HepG2 (cell line): ENCODE measurements around the gene PROM2. TPM values are rescaled to one million over a fixed set of nuclear protein-coding genes. Genes with fewer than 3 reads are reported as not detected.

ENCODE experiments used
- ATAC-seq: fragments of 200-7000 bp; cut with Tn5 transposase; 3 replicates; pipeline ENCODE4 v1.9.1; 2020; ENCODE audit warnings: mild to moderate bottlenecking, moderate library complexity
- BruUV-seq: library from RNA; stranded (reverse); fragments of 400-500 nt; replicated peaks from 2 replicates; lab custom pipeline; 2021; lab: Mats Ljungman, UMichigan
- CTCF ChIA-PET: fragments of 300-600 bp; formaldehyde crosslinking; extraction: SDS; loops from one replicate; lab custom pipeline; 2021; ENCODE audit warnings: low total read pairs, inconsistent platforms, low intra/inter-chr PET ratio; lab: Yijun Ruan, JAX
- POLR2A ChIA-PET: fragments of 350-600 bp; sonication (Branson Sonifier 250); formaldehyde crosslinking; loops from one replicate; lab custom pipeline; 2020; ENCODE audit warnings: antibody characterized with exemption, inconsistent platforms; lab: Yijun Ruan, JAX
- DNase-seq: peaks from one replicate; pipeline ENCODE4 v3.0.0-alpha.2; 2015; ENCODE audit warnings: low spot score
- FAIRE-seq: peaks from 3 replicates; lab custom pipeline; 2011; peaks lifted over from hg19 to GRCh38; lab: Jason Lieb, UNC
- H2AFZ ChIP-seq: one replicate; pipeline ENCODE4 v1.6.1; 2011; ENCODE audit warnings: low read length, inconsistent platforms
- H3K27ac ChIP-seq: fragments of 300-600 bp; 3 replicates; pipeline ENCODE4 v1.8.0; 2011; ENCODE audit warnings: mixed run types, mild to moderate bottlenecking, mixed read lengths, low read length, inconsistent platforms; ENCODE audit not compliant: insufficient read depth; ENCODE audit errors: extremely low read length
- H3K27me3 ChIP-seq, 2 experiments: fragments of 200-600 bp in 1 of 2; 2 replicates in 1 of 2; 3 replicates in 1 of 2; pipeline versions ENCODE4 v1.6.0 to v1.8.0; 2011; ENCODE audit warnings: low read length in 2 of 2, mild to moderate bottlenecking in 2 of 2, moderate library complexity in 2 of 2, inconsistent platforms in 1 of 2; ENCODE audit not compliant: insufficient read depth in 2 of 2, control insufficient read depth in 1 of 2
- H3K36me3 ChIP-seq, 2 experiments: fragments of 200-600 bp in 1 of 2; replicated peaks in 1 of 2; 2 replicates in 1 of 2; 3 replicates in 1 of 2; pipeline versions ENCODE4 v1.5.1 to v1.8.0; 2011; ENCODE audit warnings: low read length in 2 of 2, inconsistent platforms in 1 of 2; ENCODE audit not compliant: insufficient read depth in 2 of 2, control insufficient read depth in 1 of 2
- H3K4me1 ChIP-seq: 2 replicates; pipeline ENCODE4 v1.5.1; 2012; ENCODE audit warnings: low read length, inconsistent platforms; ENCODE audit not compliant: insufficient read depth
- H3K4me2 ChIP-seq: 2 replicates; pipeline ENCODE4 v1.6.0; 2011; ENCODE audit warnings: low read depth, low read length, inconsistent platforms
- H3K4me3 ChIP-seq, 3 experiments: fragments of 200-600 bp in 1 of 3; sonication (generic), shearing (Covaris generic) in 1 of 3; replicated peaks in 1 of 3; 2 replicates each; pipeline ENCODE4 v1.5.1; 2011 to 2016; ENCODE audit warnings: low read length in 3 of 3, inconsistent platforms in 2 of 3, low read depth in 2 of 3, mild to moderate bottlenecking in 2 of 3, control low read depth in 1 of 3, mixed read lengths in 1 of 3; ENCODE audit not compliant: insufficient read depth in 1 of 3
- H3K79me2 ChIP-seq: one replicate; pipeline ENCODE4 v1.6.1; 2011; ENCODE audit warnings: low read length, inconsistent platforms; ENCODE audit not compliant: insufficient read depth
- H3K9ac ChIP-seq: 2 replicates; pipeline ENCODE4 v1.6.0; 2011; ENCODE audit warnings: mild to moderate bottlenecking, low read depth, low read length, inconsistent platforms; ENCODE audit not compliant: insufficient read depth
- H3K9me3 ChIP-seq: 2 replicates; pipeline ENCODE4 v1.5.1; 2012; ENCODE audit warnings: mild to moderate bottlenecking, low read length
- H4K20me1 ChIP-seq: 2 replicates; pipeline ENCODE4 v1.6.0; 2011; ENCODE audit warnings: inconsistent platforms, mild to moderate bottlenecking, low read length, moderate library complexity; ENCODE audit not compliant: insufficient read depth
- HNRNPH1 ChIP-seq: fragments of 200-400 bp; formaldehyde crosslinking; optimal IDR thresholded peaks from 2 replicates; pipeline ENCODE3; 2017; ENCODE audit warnings: mild to moderate bottlenecking, low read depth, low read length
- HNRNPLL ChIP-seq: fragments of 200-400 bp; formaldehyde crosslinking; IDR thresholded peaks from 2 replicates; pipeline ENCODE4 v1.6.1; 2017; ENCODE audit warnings: mild to moderate bottlenecking, low read depth, low read length; ENCODE audit not compliant: poor library complexity, severe bottlenecking
- POLR2AphosphoS5 ChIP-seq: IDR thresholded peaks from 2 replicates; pipeline ENCODE4 v1.6.1; 2012; ENCODE audit warnings: low read depth, low read length
- RFX3 ChIP-seq: IDR thresholded peaks from 2 replicates; pipeline ENCODE4 v1.6.1; 2016; ENCODE audit warnings: missing biosample characterization, missing genetic modification reagents
- RFX5 ChIP-seq: IDR thresholded peaks from 2 replicates; pipeline ENCODE4 v1.6.1; 2011; ENCODE audit warnings: low read depth, low read length, improper control_type of control experiment
- RNF2 ChIP-seq: fragments of 450-650 bp; conservative IDR thresholded peaks from 2 replicates; pipeline ENCODE4 v1.6.1; 2016; ENCODE audit warnings: low read depth
- SUZ12 ChIP-seq: fragments of 150-350 bp; IDR thresholded peaks from 2 replicates; pipeline ENCODE4 v1.6.1; 2014; ENCODE audit warnings: low read depth, low read length
- ZNF232 ChIP-seq: sonication (generic); formaldehyde crosslinking; IDR thresholded peaks from 2 replicates; pipeline ENCODE4 v1.4.0; 2020; ENCODE audit warnings: missing genetic modification reagents, borderline replicate concordance
- ZNF432 ChIP-seq: sonication (generic); formaldehyde crosslinking; IDR thresholded peaks from 2 replicates; pipeline ENCODE4 v1.5.0; 2020; ENCODE audit warnings: missing genetic modification reagents, mild to moderate bottlenecking, borderline replicate concordance
- ZNF562 ChIP-seq: sonication (generic); formaldehyde crosslinking; IDR thresholded peaks from 2 replicates; pipeline ENCODE4 v1.8.0; 2022; ENCODE audit warnings: missing genetic modification reagents, borderline replicate concordance
- ZNF674 ChIP-seq: sonication (generic); formaldehyde crosslinking; IDR thresholded peaks from 2 replicates; pipeline ENCODE4 v1.5.0; 2020; ENCODE audit warnings: low read depth, mild to moderate bottlenecking, missing genetic modification reagents
- ZNF883 ChIP-seq: sonication (generic); formaldehyde crosslinking; IDR thresholded peaks from 2 replicates; pipeline ENCODE4 v1.5.1; 2020; ENCODE audit warnings: mild to moderate bottlenecking, missing genetic modification reagents; ENCODE audit errors: not compliant biosample characterization
- ZSCAN29 ChIP-seq: sonication (generic); formaldehyde crosslinking; conservative IDR thresholded peaks from 2 replicates; pipeline ENCODE4 v1.4.0; 2020; ENCODE audit warnings: mild to moderate bottlenecking, missing genetic modification reagents
- WGBS: methylation state at CpG from one replicate; pipeline ENCODE4 v1.1.6; 2017; ENCODE audit warnings: low lambda C conversion rate; 5-methylcytosine and 5-hydroxymethylcytosine counted together
- in situ Hi-C: cut with HindIII; loops from 2 replicates; pipeline ENCODE4 v1.10.0; 2017; ENCODE audit warnings: low pct_unique_long_range_greater_than_20kb; ENCODE audit not compliant: extremely low pct_ligation_motif_present
- intact Hi-C: fragments of 100-400 bp; cut with micrococcal nuclease; formaldehyde crosslinking; loops from one replicate; pipeline ENCODE4 v1.10.0; 2022; ENCODE audit not compliant: unreplicated experiment
- polyA plus RNA-seq, 8 experiments: library from polyadenylated mRNA; depleted of rRNA in 3 of 8; stranded (reverse) in 7 of 8; unstranded in 1 of 8; fragments of >200 nt; fragmentation: Illumina TruSeq in 4 of 8; extraction: Trizol in 4 of 8; gene quantifications; 2 replicates each; pipeline versions ENCODE4 v1.2.1 to v1.2.3, GENCODE V29; 2011 to 2016; ENCODE audit warnings: low read depth in 4 of 8, missing spikeins in 1 of 8, mixed read lengths in 1 of 8; ENCODE audit not compliant: insufficient read depth in 1 of 8
- total RNA-seq, 5 experiments: library from RNA; depleted of rRNA; stranded (reverse); fragments of >200 nt; fragmentation: Illumina TruSeq; extraction: Trizol; gene quantifications; 2 replicates each; pipeline ENCODE4 v1.2.3, GENCODE V29; 2016; ENCODE audit warnings: low read depth in 1 of 5
- TF ChIP-seq, protein P1 (sequence below): sonication (generic); formaldehyde crosslinking; IDR thresholded peaks from 2 replicates; pipeline ENCODE4 v1.4.0; 2020; ENCODE audit warnings: mild to moderate bottlenecking, missing genetic modification reagents
- TF ChIP-seq, protein P2 (sequence below): IDR thresholded peaks from 2 replicates; pipeline ENCODE4 v1.6.1; 2012; ENCODE audit warnings: low read depth, low read length, improper control_type of control experiment
- TF ChIP-seq, protein P3 (sequence below): IDR thresholded peaks from 2 replicates; pipeline ENCODE4 v1.6.1; 2016; ENCODE audit warnings: low read depth

Gene PROM2
- total and polyA plus RNA-seq, 2 of the 13 experiments (the other 11 are each of a cell fraction or from before 2014, with no cell fraction given), result not detected

DNA sequence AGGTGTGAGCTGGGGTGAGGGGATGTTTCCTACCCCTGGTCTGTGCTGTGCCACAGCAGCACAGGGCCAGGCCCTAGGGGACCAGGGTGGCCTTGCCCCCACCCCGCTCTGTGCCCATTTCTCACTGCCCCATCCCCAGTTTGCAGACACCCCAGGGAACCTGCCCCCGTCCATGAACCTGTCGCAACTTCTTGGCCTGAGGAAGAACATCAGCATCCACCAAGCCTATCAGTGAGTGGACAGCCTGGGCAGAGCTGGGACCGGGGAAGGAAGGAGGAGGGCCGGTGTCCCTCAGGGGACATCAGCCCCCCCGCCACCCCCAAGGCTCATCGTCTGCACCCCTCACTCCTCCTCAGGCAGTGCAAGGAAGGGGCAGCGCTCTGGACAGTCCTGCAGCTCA is 7.5 kb downstream of the PROM2 start (continued):
- TF ChIP-seq ZNF883 (CRISPR knock-in tag) (no peak), ZNF432 (no peak), SUZ12 (no peak), RFX5 (no peak), RNF2 (no peak), ZNF562 (CRISPR knock-in tag) (no peak), HNRNPH1 (no peak)

DNA sequence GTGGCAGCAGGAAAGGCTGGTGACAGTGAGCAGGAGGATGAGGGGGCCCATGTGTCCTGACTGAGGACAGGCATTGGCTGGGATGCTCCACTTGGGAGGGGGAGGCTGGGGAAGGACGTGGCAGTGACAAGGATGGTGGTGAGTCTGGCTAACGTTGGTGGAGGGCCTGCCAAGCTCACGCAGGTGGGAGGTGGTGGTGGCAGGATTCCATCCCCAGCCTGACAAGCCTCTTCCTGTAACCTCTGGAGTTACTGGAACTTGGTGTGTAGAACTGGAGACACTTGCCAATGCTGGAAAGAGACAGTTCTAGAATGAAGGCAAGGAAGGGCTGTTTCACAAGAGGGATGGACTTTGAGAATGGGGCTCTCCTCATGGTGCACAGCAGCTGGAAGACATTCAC is 8.2 kb downstream of the PROM2 start:
- FAIRE-seq (no peak), DNase-seq (no peak), ATAC-seq (no peak)
- no peaks in the 10 kb centered on the region for H3K9me3 ChIP-seq
- 0% methylated on average over 3 of the region's 3 CpGs for WGBS
- H3K9ac ChIP-seq, result no peak overlapping the region
- H3K4me2 ChIP-seq, result no peak overlapping the region
- no peaks in the 10 kb centered on the region for H3K4me1 ChIP-seq
- H4K20me1 ChIP-seq, result no peaks in the 10 kb centered on the region; the same call in 1 of the 2 replicates
- H3K79me2 ChIP-seq, result no peaks in the 10 kb centered on the region
- H3K27me3 ChIP-seq, result peaks cover 4 to 16% of the 10 kb centered on the region in 2 experiments
- H3K27ac ChIP-seq, result no peak overlapping the region
- H2AFZ ChIP-seq, result no peak overlapping the region
- in situ Hi-C loops (no loop called here), intact Hi-C loops (no loop called here)
- no peak overlapping the region for H3K4me3 ChIP-seq
- BruUV-seq, result no TSS peak
- H3K36me3 ChIP-seq, result no peaks in the 10 kb centered on the region
- TF ChIP-seq, protein P1, sequence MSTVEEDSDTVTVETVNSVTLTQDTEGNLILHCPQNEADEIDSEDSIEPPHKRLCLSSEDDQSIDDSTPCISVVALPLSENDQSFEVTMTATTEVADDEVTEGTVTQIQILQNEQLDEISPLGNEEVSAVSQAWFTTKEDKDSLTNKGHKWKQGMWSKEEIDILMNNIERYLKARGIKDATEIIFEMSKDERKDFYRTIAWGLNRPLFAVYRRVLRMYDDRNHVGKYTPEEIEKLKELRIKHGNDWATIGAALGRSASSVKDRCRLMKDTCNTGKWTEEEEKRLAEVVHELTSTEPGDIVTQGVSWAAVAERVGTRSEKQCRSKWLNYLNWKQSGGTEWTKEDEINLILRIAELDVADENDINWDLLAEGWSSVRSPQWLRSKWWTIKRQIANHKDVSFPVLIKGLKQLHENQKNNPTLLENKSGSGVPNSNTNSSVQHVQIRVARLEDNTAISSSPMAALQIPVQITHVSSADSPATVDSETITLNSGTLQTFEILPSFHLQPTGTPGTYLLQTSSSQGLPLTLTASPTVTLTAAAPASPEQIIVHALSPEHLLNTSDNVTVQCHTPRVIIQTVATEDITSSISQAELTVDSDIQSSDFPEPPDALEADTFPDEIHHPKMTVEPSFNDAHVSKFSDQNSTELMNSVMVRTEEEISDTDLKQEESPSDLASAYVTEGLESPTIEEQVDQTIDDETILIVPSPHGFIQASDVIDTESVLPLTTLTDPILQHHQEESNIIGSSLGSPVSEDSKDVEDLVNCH (CRISPR knock-in tag), result no peak
- TF ChIP-seq RFX3 (CRISPR knock-in tag), result no peak
- no peak for TF ChIP-seq ZNF674 (CRISPR knock-in tag)
- no peak for TF ChIP-seq ZSCAN29
- TF ChIP-seq, protein P2, sequence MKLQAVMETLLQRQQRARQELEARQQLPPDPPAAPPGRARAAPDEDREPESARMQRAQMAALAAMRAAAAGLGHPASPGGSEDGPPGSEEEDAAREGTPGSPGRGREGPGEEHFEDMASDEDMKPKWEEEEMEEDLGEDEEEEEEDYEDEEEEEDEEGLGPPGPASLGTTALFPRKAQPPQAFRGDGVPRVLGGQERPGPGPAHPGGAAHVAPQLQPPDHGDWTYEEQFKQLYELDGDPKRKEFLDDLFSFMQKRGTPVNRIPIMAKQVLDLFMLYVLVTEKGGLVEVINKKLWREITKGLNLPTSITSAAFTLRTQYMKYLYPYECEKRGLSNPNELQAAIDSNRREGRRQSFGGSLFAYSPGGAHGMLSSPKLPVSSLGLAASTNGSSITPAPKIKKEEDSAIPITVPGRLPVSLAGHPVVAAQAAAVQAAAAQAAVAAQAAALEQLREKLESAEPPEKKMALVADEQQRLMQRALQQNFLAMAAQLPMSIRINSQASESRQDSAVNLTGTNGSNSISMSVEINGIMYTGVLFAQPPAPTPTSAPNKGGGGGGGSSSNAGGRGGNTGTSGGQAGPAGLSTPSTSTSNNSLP, result no peak
- no peak for TF ChIP-seq HNRNPLL
- no peak for TF ChIP-seq POLR2AphosphoS5
- TF ChIP-seq, protein P3, sequence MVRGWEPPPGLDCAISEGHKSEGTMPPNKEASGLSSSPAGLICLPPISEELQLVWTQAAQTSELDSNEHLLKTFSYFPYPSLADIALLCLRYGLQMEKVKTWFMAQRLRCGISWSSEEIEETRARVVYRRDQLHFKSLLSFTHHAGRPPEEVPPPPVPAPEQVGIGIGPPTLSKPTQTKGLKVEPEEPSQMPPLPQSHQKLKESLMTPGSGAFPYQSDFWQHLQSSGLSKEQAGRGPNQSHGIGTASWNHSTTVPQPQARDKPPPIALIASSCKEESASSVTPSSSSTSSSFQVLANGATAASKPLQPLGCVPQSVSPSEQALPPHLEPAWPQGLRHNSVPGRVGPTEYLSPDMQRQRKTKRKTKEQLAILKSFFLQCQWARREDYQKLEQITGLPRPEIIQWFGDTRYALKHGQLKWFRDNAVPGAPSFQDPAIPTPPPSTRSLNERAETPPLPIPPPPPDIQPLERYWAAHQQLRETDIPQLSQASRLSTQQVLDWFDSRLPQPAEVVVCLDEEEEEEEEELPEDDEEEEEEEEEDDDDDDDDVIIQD (CRISPR knock-in tag), result no peak
- TF ChIP-seq ZNF232 (CRISPR knock-in tag), result no peak
- ChIA-PET CTCF (no interaction called here), POLR2A (no interaction called here)
